HG02642 (cell line): ENCODE measurements around the gene KIRREL3.

Source experiments
- ATAC-seq: cut with Tn5 transposase; IDR thresholded peaks from one replicate; pipeline ENCODE4 v1.9.1; 2021; ENCODE audit warnings: mild to moderate bottlenecking; ENCODE audit not compliant: unreplicated experiment, poor library complexity

The KIRREL3 gene

GRCh38 chr11:126578021-126578420, 422.5 kb downstream of the KIRREL3 start:
- ATAC-seq = no peak

- no peak for ATAC-seq
These were observed 424.7 kb downstream of the KIRREL3 start for GRCh38 chr11:126575849-126576248.

- no peak for ATAC-seq
These were observed 427.1 kb downstream of the KIRREL3 start for GRCh38 chr11:126573325-126573978.

- no peak for ATAC-seq
These were observed 430.1 kb downstream of the KIRREL3 start for GRCh38 chr11:126570489-126570888.

- no peak for ATAC-seq
These were observed 433.2 kb downstream of the KIRREL3 start for GRCh38 chr11:126567419-126567818.

GRCh38 chr11:126564566-126564965, 436.0 kb downstream of the KIRREL3 start:
- ATAC-seq = no peak

- ATAC-seq = no peak
These were observed 439.2 kb downstream of the KIRREL3 start for GRCh38 chr11:126561327-126561893.

- no peak for ATAC-seq
These were observed 440.3 kb downstream of the KIRREL3 start for GRCh38 chr11:126560221-126560620.

GRCh38 chr11:126548581-126549550, 451.7 kb downstream of the KIRREL3 start:
- no peak for ATAC-seq

- no peak for ATAC-seq
These were observed 452.9 kb downstream of the KIRREL3 start for GRCh38 chr11:126547691-126548090.

- ATAC-seq = no peak
These were observed 453.4 kb downstream of the KIRREL3 start for GRCh38 chr11:126547161-126547560.

GRCh38 chr11:126546694-126547093, 453.9 kb downstream of the KIRREL3 start:
- ATAC-seq = no peak

- no peak for ATAC-seq
These were observed 454.4 kb downstream of the KIRREL3 start for GRCh38 chr11:126546191-126546590.

GRCh38 chr11:126545057-126545555, 455.5 kb downstream of the KIRREL3 start:
- no peak for ATAC-seq

GRCh38 chr11:126544108-126545056, 456.2 kb downstream of the KIRREL3 start:
- no peak for ATAC-seq

GRCh38 chr11:126543691-126544090, 456.9 kb downstream of the KIRREL3 start:
- ATAC-seq = no peak

GRCh38 chr11:126542334-126543015, 458.1 kb downstream of the KIRREL3 start:
- no peak for ATAC-seq

GRCh38 chr11:126538071-126538470, 462.5 kb downstream of the KIRREL3 start:
- ATAC-seq = no peak

- no peak for ATAC-seq
These were observed 463.1 kb downstream of the KIRREL3 start for GRCh38 chr11:126537492-126537891.
